GM18519 (cell line): ENCODE measurements around the gene CLEC2A.
"Not testable (repeated sequence)": the region's sequence is repeated elsewhere in the genome, so short reads cannot be mapped to it uniquely, and the experiment has no call there.

Experiments used
- ATAC-seq: cut with Tn5 transposase; IDR thresholded peaks from one replicate; pipeline ENCODE4 v1.9.1; 2021; ENCODE audit warnings: mild to moderate bottlenecking, moderate library complexity; ENCODE audit not compliant: unreplicated experiment, low FRiP score

The CLEC2A gene

DNA sequence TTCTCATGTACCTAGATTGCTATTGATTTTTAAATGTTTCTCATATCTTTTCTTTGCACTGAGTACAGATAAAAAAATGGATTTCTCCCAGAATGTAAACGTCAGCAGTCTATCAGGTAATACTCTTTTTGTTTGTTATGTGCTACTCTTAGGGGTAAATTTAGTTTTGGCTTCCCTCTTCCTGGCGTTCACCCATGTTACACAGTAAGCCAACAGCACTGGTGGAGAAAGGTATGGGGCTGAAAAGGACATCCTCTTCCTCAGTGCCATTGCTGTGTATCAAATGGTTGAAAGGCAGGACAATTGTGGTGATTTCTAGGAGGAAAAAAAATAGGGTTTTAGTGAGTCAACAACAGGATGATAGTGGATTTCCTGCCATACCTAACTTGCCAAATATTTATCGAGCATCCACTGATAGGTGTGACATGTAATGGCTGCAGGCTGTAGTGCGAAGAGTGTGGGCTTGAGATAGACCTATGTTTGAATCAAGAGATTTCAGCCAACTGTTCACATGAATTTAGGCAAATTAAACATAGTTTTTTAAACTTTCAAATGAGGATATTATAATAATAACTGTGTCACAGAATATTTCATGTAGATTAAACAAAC lies 43.4 kb downstream of the CLEC2A start:
- no peak for ATAC-seq

DNA sequence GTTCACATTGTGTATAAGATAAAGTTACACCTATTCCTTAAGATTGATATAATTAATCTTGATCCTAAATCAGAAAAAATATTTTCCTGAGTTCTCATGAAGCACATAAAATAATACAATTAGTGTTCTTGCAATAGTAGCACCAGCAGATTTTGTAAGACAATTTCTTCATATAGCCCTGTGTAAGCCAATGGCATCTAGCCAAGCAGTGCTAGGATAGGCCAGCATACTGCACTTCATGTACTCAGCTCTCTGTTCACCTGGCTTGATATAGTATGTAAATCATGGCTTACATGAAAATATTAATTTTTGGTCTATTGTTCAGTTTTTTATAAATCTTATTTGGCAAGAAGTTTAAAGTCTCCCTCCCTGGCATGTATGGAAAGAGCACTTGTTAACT lies 49.0 kb downstream of the CLEC2A start:
- no peak for ATAC-seq

DNA sequence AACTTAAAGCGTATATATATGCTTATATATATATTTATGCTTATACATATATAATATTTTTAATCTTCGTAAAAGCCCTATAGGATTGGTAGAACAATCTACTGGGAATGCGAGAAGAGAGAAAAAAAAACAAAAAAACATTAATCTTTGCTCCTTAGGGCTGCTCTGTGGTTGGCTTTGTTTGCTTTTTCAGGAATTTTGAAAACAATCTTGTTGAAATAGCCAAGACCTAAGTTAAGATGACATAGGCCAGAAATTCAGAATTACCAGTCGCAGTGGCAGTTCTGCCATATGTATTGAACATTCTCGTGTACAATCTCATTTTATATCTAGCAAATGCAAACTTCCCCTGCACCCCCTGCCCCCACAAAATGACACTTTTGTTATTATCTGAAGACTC lies 50.2 kb downstream of the CLEC2A start:
- no peak for ATAC-seq

DNA sequence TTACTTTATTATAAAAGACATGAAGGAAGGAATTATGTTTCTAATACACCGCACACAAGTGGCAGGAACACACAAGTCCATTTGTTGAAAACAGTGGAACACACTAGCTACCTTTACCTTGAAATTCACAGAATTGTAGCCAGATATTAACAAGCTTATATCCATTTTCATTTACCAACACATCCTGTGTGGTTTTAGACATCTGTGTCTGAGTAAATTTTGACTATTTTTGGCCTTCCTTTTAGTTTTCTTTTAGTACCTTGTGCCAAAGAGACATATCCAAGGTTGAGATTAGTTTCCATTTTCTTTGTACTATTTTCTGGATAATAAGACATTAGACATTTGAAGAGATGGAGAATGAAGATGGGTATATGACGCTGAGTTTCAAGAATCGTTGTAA lies 50.9 kb downstream of the CLEC2A start, which contains the start of gene KLRF2:
TSS of gene KLRF2 (plus strand) at position 244 of the 400 bp plus-strand sequence. CDS start at position 351, 107 bp downstream.
- ATAC-seq = no peak

DNA sequence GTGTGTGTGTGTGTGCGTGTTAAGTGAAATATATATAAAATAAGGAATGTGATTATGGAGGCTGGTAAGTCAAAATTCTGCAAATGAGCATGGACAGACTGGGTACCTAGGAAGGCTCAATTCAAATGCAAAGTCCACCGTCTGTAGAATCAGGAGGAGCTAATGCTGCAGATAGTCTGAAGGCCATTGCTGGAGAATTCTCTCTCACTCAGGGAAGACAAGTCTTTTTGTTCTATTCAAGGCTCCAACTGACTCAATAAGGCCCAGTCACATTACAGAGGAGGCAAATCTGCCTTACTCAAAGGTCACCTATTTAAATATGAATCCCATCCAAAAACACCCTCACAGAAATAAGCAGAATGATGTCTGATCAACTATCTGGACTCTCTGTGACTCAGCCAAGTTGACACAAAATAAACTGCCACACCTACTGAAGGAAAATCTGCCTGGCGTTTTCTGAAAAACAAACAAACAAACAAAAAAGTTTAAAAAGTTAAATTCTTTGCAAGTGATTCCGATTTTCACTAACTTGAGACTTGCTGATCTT lies 51.6 kb downstream of the CLEC2A start:
- ATAC-seq = no peak

DNA sequence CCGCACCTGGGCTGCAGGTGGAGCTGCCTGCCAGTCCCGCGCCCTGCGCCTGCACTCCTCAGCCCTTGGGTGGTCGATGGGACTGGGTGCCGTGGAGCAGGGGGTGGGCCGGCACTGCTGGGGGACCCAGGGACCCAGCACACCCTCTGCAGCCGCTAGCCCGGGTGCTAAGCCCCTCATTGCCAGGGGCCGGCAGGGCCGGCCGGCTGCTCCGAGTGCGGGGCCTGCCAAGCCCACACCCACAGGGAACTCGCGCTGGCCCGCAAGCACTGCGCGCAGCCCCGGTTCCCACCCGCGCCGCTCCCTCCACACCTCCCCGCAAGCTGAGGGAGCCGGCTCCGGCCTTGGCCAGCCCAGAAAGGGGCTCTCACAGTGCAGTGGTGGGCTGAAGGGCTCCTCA lies 56.0 kb downstream of the CLEC2A start:
- not testable (repeated sequence) for ATAC-seq

DNA sequence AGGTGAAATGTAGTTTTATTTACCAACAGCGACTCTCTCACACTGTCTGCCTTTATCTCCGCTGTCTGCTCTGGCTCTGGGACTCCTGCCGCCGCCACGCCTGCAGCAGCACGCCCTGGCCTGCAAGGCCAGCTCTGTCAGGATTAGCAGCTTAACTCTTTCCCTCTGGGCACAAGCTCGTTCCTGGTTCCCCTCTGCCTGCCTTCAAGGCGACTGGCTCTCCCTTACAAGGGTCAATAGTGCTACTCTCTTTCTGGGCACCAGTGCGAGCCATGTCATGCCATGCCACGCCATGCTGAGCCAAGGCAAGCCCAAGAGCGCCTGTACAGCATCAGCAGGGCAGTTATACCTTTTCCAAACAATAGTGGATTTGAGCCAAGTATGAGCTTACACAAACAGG lies 59.4 kb downstream of the CLEC2A start:
- ATAC-seq = no peak

DNA sequence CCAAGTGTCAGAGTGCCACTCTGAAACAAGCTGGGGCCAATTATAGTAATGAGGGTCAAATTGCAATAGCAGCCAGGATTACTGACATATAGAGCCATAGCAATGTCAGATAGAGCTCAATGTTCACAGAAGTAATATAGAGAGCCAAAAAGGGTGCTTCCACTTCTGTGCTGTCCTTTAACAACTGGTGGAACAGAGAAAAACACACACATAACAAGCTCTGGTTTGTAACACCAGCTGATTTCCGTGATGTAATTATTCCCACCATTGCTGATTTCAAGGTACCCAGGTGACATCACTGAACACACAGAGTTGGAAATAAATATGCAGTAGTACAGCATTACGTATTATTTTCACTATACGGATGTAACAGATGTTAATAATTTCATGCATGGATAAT lies 60.0 kb downstream of the CLEC2A start:
- ATAC-seq = no peak

DNA sequence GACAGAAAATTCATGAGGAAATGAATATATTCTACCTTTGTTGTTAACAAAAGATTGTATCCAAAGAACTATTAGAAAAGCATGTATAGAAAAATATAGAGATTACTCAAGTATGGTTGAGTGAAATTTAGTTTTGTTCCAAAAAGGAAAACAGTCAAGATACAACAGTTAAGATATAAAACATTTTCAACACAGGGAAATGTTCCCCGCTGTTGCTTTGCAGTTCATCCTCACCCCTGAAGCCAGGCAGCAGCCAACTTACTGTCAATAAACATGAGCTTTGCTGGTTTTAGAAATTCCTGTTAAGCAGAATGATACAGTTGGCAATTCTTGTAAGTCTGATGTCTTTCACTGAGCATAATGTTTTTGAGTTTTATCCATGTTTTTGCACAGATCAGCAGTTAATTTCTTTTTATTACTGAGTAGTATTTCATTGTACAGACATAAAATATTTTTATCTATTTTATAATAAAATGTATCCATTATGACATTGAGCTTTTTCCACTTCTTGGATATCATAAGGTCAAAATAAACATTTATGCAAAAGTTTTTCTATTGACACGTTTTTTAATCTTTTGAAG lies 61.8 kb downstream of the CLEC2A start:
- ATAC-seq = no peak

DNA sequence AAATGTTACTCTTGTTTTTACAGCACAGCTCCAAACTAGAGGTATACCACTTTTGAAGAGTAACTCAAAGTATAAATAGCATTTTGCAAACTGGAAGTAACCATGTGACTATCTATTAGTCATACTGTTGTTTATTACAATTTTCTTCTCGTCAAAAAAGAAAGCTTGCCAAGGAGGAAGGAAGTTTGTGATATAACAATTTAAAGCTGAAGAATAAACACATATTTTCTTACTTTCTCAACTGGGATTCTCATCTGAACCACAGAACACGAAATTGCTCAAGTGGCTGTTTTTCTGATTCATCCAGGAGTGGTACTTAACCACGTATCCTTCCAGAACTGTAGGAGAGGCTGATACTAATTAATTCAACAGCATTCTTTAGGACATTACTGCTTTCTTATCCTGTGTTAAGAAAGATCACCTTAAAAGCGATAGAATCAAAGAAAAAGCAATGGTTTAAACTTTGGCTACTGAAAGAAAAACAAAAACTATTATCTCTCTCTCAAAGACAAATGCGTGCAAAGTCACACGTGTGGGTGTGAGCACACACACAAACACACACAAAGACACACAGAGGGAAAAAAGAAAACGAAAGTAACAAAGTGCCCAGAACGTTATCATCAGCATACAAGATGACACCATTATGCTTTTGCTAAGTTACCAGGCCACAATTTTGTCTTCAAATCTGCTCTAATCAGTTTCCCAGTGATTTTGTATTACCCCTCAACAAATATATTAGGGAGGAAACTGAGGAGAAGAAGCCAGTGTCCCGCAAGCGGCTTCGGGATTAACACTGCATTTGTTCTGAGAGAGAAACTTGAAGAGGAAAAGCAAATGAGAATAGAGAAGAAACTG lies 62.6 kb downstream of the CLEC2A start, which contains the start of gene CLEC2B:
TSS of gene CLEC2B (minus strand) at position 48 of the 855 bp plus-strand sequence.
- no peak for ATAC-seq

DNA sequence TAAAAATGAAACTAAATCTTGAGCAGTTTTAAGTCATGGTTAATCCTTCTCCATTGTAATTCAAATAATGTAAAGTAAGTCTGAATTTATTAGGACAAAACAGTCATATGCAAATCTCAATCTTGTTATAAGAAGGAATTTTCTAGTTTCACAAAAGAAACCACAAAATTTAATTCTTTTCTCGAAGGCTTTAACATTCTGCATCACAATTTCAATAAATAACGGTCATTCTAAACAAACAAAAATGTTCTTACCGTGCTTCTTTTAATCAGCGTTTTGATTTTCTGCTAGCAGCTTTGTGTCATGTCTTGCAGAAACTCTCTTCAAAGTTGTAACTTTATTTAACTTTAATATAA lies 63.2 kb downstream of the CLEC2A start:
- no peak for ATAC-seq

DNA sequence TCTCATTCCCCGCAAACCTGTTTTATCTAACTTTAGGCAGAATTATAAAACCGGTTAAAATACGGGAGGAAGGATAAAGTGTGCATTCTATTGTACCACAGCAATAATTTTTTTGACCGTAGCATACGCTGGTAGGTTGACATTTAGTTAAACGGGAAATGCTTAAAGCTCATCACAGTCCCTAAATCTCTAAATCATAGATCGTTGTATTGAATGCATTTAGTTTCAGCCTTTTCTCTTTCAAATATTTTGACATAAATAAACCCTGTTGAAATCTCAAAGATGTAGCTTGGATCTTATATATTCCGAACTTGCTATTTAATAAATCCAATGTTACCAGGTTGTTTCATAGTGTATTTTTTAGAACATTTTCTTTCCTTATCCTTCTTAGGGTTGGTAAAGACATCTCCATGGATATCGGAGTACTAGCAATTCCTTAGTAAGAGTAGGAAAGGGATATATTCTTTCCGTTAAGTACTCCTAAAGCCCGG lies 63.8 kb downstream of the CLEC2A start:
- no peak for ATAC-seq

DNA sequence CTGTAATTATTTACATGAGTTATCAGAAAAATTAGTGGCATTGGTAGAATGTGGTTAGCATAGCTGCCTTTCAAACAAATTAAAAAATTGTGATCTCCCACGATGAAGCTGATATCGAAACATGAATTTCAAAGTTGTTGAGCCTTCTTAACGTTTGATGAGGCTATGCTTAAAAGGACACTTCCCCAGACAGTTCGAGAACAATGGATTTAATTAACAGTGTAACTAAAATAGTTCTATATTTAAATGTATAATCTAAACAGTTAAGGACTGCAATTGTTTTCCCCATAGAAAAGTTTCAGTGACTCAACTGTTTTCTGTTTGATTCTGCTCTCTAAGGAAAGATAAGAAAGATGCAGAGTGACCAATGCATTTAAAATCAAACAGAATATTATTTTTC lies 64.6 kb downstream of the CLEC2A start:
- no peak for ATAC-seq

DNA sequence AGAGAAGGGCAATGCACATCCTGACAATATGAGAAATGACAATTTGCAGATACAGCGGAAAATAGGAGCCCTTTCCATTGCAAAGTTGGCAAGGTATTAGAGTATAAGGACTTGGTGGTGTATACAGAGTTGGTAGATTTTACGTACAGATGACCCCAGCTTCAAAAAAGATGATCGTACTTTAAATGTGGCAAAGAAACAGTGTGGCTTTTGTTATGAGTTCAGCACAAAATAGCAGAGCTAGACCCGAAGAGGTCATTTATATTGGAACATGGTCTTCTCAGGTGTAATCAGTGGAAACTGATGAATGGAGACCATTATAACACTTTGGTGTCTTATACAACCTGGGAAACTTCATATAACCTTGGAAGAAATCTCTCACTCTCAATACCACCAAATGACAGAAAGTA lies 65.3 kb downstream of the CLEC2A start:
- ATAC-seq = no peak

DNA sequence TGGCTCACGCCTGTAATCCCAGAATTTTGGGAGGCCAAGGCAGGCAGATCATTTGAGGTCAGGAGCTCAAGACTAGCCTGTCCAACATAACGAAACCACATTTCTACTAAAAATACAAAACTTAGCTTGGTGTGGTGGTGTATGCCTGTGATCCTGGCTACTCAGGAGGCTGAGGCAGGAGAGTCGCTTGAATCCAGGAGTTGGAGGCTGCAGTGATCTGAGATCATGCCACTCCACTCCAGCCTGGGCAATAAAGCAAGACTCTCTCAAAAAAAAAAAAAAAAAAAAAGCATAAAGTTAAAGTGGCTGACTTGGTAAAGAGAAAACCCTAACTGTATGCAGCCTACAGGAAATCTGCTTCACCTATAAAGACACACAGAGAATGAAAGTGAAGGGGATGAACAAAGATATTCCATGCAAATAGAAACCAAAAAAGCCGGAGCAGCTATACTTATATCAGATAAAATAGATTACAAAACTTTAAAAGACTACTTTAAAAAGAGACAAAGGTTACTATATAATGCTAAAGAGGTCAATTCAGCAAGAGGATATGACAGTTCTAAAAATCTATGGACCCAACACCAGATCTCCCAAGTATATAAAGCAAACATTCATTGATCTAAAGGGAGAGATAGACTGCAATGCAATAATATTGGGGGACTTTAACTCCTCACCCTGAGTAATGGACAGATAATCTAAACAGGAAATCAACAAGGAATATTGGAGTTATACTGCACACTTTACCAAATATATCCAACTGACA lies 67.1 kb downstream of the CLEC2A start:
- no peak for ATAC-seq
